Neural cell (in vitro differentiated cells): Measurements from ENCODE around the gene EYA2.

Experiments
- EP300 ChIP-seq: fragments of 450-650 bp; conservative IDR thresholded peaks from 2 replicates; pipeline ENCODE4 v1.6.1; 2014; ENCODE audit warnings: antibody characterized with exemption, mild to moderate bottlenecking, moderate library complexity; ENCODE audit not compliant: poor library complexity, severe bottlenecking
- EZH2 ChIP-seq: fragments of 200-600, 300-800 bp; shearing (Covaris generic), sonication (generic); IDR thresholded peaks from 2 replicates; pipeline ENCODE4 v1.6.1; 2014; ENCODE audit warnings: antibody characterized with exemption, low read length, borderline replicate concordance, mild to moderate bottlenecking; ENCODE audit not compliant: insufficient read depth, poor library complexity, severe bottlenecking
- MXI1 ChIP-seq: fragments of 450-650 bp; conservative IDR thresholded peaks from 2 replicates; pipeline ENCODE4 v1.6.1; 2014; ENCODE audit warnings: antibody characterized with exemption, mild to moderate bottlenecking; ENCODE audit not compliant: poor library complexity, severe bottlenecking
- POLR2AphosphoS5 ChIP-seq: IDR thresholded peaks from 2 replicates; pipeline ENCODE4 v1.6.1; 2012
- RAD21 ChIP-seq: fragments of 450-650 bp; conservative IDR thresholded peaks from 2 replicates; pipeline ENCODE4 v1.6.1; 2014; ENCODE audit warnings: antibody characterized with exemption, mild to moderate bottlenecking, moderate library complexity
- TAF1 ChIP-seq: IDR thresholded peaks from 2 replicates; pipeline ENCODE4 v1.6.1; 2012; ENCODE audit warnings: low read depth
- TF ChIP-seq, protein P1 (sequence below): fragments of 450-650 bp; IDR thresholded peaks from 2 replicates; pipeline ENCODE4 v1.5.1; 2014; ENCODE audit warnings: antibody characterized with exemption, mild to moderate bottlenecking, moderate library complexity; ENCODE audit not compliant: poor library complexity, severe bottlenecking

DNA sequence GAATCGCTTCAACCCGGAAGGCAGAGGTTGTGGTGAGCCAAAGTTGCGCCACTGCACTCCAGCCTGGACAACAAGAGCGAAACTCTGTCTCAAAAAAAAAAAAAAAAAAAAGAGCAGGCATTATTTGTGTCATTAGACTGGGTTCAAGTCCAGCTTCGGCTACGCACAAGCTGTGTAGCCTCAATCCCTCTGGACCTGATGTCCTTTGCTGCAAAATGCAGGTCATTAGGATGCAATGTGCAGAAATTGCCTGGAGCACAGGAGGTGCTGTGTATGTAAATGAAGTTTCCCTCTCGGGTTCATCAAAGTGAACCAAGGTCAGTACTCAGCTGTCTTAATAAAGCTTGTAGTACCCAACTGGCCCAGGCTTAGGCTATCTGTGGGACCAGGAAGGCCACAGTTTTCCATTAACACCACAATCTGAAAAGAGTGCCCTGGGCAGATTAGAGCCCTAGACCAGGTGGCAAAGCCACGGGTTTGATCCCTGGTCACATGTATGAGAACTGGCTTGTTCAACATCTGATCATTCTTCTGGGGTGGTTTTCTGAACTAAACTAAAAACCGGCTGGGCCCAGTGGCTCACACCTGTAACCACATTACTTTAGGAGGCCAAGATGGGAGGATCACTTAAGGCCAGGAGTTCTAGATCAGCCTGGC lies 306.6 kb downstream of the EYA2 start:
- TF ChIP-seq, protein P1, sequence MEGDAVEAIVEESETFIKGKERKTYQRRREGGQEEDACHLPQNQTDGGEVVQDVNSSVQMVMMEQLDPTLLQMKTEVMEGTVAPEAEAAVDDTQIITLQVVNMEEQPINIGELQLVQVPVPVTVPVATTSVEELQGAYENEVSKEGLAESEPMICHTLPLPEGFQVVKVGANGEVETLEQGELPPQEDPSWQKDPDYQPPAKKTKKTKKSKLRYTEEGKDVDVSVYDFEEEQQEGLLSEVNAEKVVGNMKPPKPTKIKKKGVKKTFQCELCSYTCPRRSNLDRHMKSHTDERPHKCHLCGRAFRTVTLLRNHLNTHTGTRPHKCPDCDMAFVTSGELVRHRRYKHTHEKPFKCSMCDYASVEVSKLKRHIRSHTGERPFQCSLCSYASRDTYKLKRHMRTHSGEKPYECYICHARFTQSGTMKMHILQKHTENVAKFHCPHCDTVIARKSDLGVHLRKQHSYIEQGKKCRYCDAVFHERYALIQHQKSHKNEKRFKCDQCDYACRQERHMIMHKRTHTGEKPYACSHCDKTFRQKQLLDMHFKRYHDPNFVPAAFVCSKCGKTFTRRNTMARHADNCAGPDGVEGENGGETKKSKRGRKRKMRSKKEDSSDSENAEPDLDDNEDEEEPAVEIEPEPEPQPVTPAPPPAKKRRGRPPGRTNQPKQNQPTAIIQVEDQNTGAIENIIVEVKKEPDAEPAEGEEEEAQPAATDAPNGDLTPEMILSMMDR = no peak
- TF ChIP-seq EZH2 (no peak), RAD21 (no peak), MXI1 (no peak), TAF1 (no peak), EP300 (no peak), POLR2AphosphoS5 (no peak)
